Stimulated activated CD8-positive, alpha-beta memory T cell treated with anti-CD3 and anti-CD28 coated beads, Interleukin-4, amount 100 ng/mL, for 1 hour (primary cell): Measurements from ENCODE around the gene NAA10.
A peak's percentile ranks its signal among the peaks of the same experiment; 100 is the strongest.

Experiments used
- DNase-seq, 2 donors: peaks; one replicate each; pipeline ENCODE4 v3.0.0-alpha.2; 2020; ENCODE audit warnings: low read depth in 2 of 2, low spot score in 1 of 2

The NAA10 gene

GRCh38 chrX:153966841-153967535, 32.2 kb upstream of the NAA10 start:
- DNase-seq, result no peak

GRCh38 chrX:153966283-153966688, 31.4 kb upstream of the NAA10 start:
- DNase-seq, result no peak

GRCh38 chrX:153965406-153965805, 30.6 kb upstream of the NAA10 start:
- no peak for DNase-seq

GRCh38 chrX:153964105-153964504, 29.3 kb upstream of the NAA10 start:
- DNase-seq, result no peak

GRCh38 chrX:153963546-153963945, 28.7 kb upstream of the NAA10 start:
- DNase-seq, result no peak

GRCh38 chrX:153961292-153961691, 26.5 kb upstream of the NAA10 start:
- DNase-seq, result no peak

- DNase-seq, result no peak
Measured at GRCh38 chrX:153960786-153961185, 25.9 kb upstream of the NAA10 start.

- no peak for DNase-seq
Measured at GRCh38 chrX:153960077-153960476, 25.2 kb upstream of the NAA10 start.

GRCh38 chrX:153959649-153960048, 24.8 kb upstream of the NAA10 start:
- no peak for DNase-seq

GRCh38 chrX:153958605-153959004, 23.8 kb upstream of the NAA10 start:
- no peak for DNase-seq

GRCh38 chrX:153957224-153957623, 22.4 kb upstream of the NAA10 start:
- DNase-seq, result no peak

GRCh38 chrX:153956044-153956907, 21.4 kb upstream of the NAA10 start:
- no peak for DNase-seq

GRCh38 chrX:153955228-153955732, 20.4 kb upstream of the NAA10 start:
- DNase-seq, result no peak

- DNase-seq, result no peak
Measured at GRCh38 chrX:153954558-153955227, 19.9 kb upstream of the NAA10 start.

- no peak for DNase-seq
Measured at GRCh38 chrX:153953892-153954557, 19.2 kb upstream of the NAA10 start.

GRCh38 chrX:153953342-153953830, 18.5 kb upstream of the NAA10 start:
- peak; percentile 60 to 61 for DNase-seq

GRCh38 chrX:153952373-153953026, 17.7 kb upstream of the NAA10 start:
- DNase-seq, result no peak

- DNase-seq, result no peak
Measured at GRCh38 chrX:153951683-153952372, 17.0 kb upstream of the NAA10 start.

GRCh38 chrX:153950127-153950526, 15.3 kb upstream of the NAA10 start:
- DNase-seq, result no peak
